Stimulated activated CD4-positive, alpha-beta T cell treated with anti-CD3 and anti-CD28 coated beads, Interleukin-4, amount 100 ng/mL, for 48 hours (primary cell): ENCODE results near the gene RLIM.

ENCODE experiments used
- DNase-seq, 2 donors: peaks; one replicate each; pipeline ENCODE4 v3.0.0-alpha.2; 2020; ENCODE audit warnings: low read depth in 2 of 2

Gene RLIM

DNA sequence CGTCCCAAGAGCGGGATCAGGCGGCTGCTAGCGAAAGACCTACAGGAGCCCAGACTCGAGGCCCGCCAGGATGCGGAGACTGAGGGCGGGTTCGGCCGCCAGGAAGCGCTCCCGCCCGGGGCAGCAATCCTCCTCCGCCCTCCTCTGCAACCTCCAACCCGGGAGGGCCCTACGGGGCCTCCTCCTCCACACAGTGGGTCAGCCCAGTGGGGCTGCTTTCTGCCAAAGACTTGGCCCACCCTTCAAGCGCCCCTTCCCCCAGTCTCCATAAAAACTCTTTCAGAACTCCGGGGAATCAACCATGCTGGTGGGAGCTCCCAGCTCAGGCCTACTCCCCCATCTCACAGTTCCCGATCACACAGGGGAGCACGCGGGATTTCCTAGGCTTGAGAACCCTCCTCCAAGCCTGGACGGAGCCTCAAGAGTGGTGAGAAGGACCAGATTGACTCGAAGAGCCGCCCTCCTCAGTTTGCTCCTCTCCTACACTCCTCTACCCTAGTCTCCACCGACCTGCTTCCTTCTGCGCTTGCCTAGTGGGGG, 77.5 kb downstream of the RLIM start:
- DNase-seq = no peak

DNA sequence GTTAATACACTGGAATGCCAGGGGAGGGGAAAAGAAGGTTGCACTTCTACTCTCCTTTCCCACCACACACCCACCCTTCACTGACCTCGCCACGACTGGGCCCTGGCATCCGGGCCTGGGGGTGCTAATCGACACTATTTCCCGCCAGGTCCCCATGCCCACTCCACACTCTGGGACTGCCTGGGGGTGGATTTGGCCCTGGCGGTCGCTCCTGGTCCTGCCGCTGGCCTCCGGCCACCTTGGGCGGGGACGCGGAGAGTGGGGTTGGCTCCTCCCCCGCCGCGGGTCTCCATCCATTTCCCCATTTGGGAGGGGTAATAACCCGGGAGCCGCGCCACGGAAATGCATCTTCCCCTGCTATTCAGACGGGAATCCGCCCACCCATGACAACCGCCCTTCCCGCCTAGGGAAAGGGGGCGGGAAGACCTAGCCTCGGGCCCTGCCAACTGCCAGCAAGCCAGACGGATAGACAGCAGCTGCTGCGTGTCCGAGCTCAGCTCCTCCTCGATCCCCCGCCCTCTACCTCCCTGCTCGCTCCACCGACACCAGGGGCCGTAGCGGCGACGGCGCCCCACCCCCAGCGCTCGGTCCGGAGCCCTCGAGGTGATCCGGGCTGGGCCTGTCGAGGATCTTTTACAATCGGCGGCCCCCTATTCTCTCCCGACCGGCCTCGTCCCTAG, 78.1 kb downstream of the RLIM start:
- DNase-seq = peak; percentile 17 to 41

DNA sequence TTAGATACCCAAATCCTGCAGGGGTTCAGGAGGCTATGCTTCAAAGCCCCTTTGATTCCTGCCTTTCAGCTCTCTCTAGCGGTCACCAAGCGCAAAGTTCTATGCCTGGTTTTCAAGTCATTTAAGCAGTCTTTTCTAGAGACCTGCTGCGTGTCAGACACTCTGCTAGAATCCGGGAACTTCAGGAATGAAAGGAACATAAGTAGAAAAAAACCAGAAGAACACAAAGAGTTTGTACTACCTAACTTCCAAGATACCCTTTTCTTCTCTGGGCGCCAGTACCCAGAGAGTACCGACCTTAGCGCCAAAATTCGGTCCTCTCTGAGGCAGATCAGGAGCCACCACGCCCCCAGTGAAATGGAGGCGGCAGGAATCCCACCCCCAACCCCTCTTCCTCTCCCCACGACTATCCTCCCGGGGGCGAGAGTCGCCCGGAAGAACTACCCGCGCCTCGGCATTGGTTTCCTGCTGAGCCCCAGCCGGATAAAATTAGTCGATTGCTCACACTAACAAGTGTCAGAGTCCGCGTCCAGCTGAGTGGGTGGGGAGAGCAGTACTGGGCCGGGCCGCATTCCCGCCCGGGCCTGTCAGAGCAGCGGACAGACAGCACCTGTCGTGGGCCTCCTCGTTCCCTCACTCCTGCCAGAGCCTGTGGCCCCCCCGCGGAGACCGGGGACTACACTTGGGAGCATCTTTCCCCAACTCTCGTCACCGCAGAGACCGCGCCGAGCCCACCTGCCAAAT, 78.8 kb downstream of the RLIM start:
- peak; percentile 18 to 34 for DNase-seq
